Right lung (tissue), 5 donors: ENCODE data around the gene DOK7. TPM values are rescaled to one million over a fixed set of nuclear protein-coding genes. Genes with fewer than 3 reads are reported as not detected.

Experiments
- DNase-seq, 2 donors: peaks; one replicate each; pipeline ENCODE4 v3.0.0-alpha.2; 2013
- polyA plus RNA-seq, 5 donors: library from polyadenylated mRNA; unstranded; fragments of 120-200 nt; gene quantifications; one replicate each; pipeline versions ENCODE4 v1.2.1 to v1.2.3, GENCODE V29; 2013; ENCODE audit warnings: inconsistent platforms in 1 of 5, low replicate concordance in 1 of 5; ENCODE audit not compliant: insufficient read length in 5 of 5, insufficient read depth in 1 of 5

The DOK7 gene
- polyA plus RNA-seq, 5 donors: 0.31 to 2.2 (median 0.59) TPM

DNA sequence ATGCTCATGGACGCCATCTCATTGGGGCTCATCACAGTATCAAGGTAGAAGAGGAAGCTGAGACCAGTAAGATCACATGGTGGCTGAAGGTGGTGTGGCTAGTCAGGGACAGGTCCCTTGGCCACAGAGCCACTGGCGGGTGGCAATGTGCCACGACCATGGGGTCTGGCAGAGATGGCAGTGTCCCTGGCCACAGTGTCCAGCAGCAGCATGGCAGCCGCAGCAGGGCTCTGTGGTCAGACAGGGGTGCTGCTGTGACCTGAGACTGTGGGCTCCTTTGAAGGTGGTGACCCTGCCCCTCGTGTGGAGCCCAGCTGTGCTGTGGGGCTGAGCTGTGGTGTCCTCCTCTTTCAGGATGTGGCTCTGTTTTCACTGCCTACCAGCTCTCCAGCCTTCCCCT, 2.2 kb upstream of the DOK7 start:
- DNase-seq: no peak

DNA sequence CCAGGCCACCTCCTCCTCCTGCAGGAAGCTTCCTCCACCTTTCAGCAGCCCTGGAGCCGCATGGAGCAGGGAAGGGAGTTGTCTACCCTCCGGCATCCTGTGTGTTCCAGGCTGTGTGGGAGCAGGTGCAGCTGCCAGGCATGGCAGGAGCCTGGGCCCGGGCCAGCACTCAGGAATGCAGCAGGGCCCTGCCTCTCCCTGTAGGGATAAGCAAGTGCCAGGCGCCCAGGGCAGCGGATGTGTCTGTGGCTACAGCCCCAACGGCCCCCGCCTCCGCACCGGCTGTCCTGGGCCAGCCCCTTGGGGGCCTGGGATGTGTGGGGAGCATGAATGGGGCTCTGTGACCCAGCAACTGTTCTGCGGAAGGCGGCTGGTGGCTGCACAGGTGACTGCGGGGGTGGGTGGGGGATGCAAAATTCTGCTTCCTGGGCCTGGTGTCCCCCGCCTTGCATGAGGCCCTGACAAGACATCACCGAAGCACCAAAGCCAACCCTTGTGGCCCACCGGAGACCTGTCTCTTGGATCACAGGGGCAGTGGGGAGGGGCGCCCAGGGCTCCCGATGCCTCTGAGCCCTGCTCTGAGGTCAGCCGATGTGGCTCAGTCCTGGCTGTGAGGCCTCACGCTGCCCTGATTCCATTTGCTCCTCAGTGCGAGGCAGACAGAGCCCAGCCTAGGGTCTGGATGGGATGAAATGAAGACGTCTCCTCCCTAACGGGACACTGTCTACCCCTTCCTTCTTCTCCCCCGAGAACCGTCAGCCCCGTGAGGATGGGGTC, 1.4 kb upstream of the DOK7 start:
- no peak for DNase-seq

DNA sequence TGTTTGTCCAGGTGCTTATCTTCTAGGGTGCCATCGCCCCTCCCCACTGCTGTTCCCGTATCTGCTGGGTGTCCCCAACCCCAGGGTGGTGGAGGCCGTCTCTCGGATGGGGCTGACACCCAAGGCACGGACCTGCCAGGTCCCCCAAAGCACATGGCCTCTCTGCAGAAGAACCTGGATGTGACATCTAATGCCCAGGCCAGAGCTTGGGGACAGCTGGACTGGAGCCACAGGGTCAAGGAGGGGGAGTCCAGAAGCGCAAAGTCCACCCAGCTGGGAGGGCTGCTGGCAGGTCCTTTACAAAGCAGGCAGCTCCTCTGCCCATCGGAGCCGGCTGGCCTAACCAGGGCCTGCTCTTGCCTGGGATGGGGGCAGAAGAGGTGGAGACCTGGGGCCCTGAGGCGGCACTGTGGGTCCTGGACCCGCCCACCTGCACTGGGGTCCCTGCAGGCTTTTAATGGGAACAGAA, 751 bp upstream of the DOK7 start:
- DNase-seq: no peak

DNA sequence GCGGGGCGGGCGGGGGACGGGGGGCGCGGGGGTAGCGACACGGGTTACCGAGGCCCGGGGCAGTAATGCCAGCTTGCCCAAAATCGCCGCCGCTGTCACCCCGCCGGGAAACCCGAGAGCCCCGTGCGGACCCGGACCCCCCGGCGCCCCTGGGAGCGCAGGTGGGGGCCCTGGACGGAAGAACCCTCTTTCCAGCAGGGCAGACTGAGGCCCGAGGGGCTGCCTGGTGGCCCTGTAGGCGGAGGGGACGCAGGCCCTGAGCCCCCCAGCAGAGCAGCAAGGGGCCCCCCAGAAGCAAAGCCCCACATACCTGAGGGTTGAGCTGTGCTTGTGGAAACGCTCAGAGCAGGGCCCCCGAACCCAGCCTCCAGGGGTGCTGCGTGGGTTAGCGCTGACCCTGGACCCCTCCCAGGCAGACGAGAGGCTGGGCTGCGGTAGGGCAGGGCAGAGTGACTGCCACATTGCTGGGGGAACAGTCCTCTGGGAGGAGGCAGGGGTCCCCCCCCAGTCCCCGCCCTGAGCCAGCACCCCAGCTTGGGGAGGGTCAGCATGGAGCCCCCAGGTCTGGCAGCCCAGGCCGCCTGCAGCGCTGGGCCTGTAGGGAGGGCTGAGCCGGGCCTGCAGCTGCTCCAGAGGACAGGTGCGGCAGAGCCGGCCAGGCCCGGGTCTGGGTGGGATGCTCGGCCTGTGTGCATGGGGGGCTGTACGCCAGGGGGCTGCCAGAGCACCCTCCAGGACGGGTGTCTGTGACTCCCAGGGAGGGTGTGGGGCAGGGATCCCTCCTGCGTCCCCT, 646 bp downstream of the DOK7 start:
- DNase-seq: no peak

DNA sequence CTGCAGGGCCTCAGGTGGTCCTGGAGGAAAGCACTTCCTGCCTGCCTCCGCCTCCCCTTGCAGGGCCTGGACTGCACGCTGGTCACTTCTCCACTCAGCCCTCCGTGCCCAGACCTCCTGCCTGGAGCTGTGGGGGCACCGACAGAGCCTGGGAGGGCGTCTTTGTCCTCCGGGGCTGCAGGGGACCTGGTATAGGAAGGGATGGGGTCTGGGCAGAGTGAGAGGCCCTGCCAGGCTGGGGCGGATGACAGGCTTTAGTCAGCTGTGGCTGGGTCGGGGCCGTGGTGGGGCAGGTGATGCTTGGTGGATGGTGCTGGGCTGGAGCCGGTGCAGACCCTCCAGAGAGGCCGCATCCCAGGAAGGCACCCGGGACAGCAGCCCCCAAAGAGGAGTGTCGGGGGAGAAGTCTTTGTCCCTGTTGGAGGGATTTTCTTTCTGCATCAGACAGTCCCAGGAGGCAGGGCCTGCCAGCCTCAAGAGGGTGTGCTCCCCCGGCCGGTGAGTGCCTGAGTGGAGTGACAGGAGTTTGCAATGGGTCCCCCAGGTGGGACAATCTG, 1.3 kb downstream of the DOK7 start:
- no peak for DNase-seq

DNA sequence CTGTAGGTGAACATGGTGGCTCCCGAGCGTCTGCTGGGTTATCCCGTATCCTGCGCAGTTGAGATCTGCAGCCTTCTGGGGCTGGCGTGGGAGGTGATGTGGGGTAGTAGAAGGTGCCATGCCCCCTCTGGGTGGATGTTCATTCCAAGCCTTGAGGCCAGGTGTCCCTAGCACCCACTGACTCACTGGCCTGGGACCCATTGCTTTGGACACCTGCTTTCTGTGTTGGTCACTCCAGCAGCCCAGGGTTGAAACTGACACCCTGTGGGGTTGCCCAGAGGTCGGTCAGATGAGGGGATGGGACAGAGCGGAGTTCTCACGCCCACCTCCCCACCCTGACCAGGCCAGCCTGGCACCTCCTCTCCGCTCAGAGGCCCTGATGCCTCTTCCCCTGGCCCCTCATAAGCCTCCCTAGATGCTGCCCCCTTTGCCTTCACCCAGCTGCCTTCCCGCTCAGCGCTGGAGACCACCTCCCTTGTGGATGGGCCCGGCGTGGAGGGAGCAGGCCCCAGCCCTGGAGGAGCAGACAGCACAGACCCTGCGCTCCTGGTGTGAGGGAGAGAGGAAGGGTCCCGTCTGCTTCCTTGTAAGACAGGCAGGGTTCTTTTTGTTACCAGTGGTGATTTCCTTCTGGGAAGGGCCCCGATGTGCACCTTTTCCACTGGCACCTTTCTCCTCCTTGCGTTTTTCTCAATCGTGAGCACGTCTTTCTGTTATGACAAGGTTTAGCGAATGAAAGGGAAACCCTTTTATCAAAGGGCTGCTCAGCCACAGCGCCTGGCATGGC, 2.0 kb downstream of the DOK7 start:
- DNase-seq: no peak

DNA sequence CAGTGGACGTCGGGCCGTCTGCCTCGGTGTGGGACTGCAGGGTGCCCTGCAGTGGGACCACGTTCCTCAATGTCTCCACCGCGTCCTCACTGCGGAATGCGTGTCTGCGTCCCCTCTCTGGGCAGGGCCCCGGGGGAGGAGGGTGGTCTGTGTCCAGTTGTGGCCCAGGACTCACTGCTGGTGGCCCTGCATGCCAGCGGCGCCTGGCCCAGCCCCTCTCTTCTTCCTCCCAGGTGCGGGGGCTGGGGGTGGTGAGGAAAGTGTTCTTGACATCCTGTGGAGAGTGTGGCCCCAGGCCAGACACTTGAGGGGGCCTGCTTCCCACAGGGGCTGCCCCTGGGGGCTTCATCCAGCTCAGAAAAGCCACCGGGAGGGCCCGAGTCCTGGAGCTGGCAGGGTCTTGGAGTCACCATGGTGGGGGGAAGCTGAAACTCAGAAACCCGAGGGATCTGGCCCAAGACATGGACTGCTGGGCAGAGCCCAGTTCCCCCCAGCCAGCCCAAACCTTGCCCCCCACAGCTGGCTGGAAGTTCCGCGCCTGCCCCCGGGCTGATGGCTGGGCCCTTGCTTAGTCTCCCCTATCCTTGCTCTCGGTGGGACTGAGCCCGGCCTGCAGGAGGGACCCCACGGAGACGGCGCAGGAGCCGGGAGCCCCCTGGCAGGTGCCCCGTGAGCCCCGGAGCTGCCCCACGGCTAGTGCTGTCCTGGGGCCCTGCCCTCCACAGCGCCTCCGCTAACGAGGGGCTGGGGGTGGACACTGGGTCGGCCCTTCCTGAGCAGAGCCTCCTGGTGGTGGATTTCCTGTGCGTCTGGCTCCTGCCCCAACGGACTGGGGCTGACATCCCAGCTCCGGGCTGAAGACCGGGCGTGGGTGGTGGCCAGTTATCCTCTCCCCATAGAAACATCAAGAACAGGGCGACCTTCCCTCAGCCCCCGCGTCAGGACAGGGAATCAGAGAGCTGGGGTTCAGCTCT, 2.9 kb downstream of the DOK7 start:
- no peak for DNase-seq

DNA sequence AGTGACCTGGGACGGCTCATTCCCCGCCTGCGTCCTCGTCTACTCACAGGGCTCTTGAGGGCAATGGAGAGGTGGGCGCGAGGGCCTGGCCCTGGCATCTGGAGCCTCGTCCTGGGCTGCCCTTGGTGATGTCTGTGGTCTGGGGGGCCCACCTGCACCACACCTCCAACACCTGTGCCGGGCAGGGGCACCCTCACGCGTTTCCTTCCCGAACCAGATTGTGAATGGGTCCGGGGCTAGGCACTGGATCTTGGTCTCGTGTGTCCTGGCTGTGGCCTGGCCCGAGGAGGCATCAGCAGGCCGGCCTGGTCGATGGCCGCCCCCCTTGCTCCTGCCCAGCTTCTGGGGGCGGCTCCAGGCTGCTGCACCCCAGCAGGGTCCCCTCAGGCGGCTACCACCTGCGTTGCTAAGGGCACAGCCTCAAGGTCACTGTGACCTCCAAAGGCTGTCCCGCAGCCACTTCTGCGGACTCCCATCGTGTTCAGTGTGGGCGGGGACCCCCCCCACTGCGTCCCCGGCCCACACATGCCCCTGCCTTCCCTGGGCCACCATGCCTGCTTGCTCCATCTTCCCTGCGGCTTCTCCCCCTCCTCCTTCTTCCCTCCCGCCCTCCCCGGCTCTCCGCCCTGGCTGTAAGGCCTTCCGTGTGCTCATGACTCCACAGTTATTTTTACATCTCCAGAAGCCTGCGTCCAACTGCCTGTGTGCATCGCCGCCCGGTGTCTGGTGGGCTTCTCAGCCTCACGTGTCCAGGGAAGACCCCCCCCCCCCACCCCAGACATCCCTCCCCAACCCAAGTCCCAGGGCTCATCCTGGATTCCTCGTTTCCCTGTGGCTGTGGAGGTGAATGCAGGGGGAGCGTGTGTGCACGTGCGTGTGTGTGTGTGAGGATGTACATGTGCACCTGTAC, 3.8 kb downstream of the DOK7 start:
- DNase-seq: no peak

- DNase-seq: no peak
Observed at GRCh38 chr4:3467601-3468031, 4.5 kb downstream of the DOK7 start.

DNA sequence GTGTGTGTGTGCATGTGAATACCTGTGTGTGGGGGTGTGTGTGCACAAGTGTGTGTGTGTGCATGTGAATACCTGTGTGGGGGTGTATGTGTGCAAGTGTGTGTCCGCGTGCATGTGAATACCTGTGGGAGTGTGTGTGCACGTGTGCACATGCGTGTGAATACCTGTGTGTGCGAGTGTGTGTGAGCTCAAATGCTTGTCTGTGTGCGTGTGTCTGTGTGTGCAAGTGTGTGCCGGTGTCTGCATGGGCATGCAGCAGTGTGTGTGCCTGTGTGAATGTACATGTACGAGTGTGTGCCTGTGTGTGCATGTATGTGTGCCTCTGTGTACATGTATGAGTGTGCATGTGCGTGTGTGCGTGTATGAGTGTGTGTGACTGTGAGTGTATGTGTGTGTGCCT, 5.0 kb downstream of the DOK7 start:
- DNase-seq: no peak

GRCh38 chr4:3468804-3469203, 5.7 kb downstream of the DOK7 start:
- DNase-seq: no peak

- DNase-seq: no peak
Observed at GRCh38 chr4:3469386-3470243, 6.5 kb downstream of the DOK7 start.

- DNase-seq: no peak
Observed at GRCh38 chr4:3470244-3471097, 7.4 kb downstream of the DOK7 start.

DNA sequence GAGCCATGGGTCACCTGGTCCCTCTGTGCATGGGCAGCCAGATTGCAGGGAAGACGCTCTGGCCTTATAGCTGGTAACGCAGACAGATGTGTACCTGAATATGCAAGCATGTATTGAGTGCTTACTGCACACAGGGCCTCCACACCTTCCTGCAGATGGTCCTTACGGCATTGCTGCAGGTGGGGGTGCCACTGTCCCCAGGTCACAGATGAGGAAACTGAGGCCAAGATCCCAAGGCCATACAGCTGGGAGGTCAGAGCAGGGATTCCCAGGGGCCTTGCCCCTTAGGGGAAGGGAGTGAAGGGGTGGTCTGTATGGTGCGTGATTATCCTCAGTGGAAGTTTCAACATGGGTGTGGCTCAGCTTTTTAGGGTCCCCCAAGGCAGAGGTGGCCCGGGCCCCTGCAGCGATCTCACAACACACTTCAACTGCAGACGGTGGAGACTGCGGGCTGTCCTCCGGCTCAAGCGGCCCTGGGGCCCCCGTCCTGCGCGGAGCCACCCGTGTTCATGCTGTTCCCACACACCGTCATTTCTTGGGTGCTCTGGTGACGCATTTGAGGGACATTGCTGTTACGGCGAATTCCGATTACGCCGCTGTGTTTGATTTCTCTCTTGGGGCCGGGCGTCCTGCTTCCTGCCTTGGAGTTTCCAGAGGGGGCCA, 8.1 kb downstream of the DOK7 start:
- no peak for DNase-seq

DNA sequence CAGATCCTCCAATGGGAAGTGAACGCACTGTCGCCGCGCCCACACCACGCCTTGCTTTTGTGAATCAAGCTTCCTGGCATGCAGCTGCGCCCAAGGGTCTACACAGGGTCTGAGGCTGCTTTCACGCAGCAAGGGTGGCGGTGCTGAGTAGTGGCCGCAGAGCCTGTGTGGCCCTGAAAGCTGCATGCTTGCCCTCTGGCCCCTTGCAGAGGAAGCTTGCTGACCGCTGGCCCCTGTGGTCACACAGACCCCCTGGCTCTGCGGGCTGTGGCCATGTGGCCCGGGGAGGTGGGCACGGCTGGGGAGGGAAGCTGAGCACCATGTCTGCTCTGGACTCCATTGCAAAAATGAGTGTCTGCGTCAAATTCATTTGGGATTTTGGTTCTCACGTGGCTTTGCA, 8.8 kb downstream of the DOK7 start:
- no peak for DNase-seq

DNA sequence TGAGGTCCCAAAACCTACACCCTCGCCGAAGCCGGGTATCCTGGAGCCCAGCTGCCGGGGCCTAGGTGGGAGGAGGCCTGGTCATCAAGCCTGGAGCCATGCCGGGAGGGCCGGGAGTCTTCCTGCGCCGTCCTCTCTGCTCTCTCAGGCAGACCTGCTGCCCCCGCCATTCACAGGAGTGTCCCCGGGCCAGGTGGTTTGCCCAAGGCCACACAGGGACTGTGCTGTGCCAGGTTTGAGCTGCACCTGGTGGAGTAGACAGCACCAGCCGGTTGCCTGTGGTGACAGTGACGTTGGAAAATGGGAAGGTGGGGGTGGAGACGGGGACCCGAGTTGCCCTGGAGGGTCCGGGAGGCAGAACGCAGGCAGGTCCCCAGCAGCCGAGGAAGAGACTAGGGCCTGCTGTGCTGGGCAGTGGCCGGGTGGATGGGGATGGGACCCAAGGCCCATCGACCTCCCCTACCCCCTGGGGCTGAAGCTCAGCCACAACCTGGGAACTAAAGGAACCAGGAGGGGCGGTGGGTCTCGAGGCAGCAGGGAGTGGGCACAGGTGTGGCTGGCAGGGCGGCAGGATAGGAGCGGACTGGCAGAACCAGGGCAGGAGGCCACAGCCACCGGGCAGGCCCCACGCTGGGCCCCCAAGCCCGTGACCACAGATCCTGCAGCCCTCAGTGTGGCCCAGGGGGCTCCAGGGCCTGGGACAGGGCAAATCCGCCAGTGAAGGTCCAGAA, 9.5 kb downstream of the DOK7 start:
- DNase-seq: no peak
